ENCODE data around the gene AMTN. TPM values are rescaled to one million over a fixed set of nuclear protein-coding genes. Genes with fewer than 3 reads are reported as not detected.

The AMTN gene
- total RNA-seq, 1 donor from 2014 or later, result not detected

- DNase-seq (no peak), ATAC-seq (ENCODE audit: low read depth) (no peak)
- CTCF ChIA-PET, result no interaction called here
- Mint-ChIP-seq H3K36me3 (ENCODE audit: low read depth) (no peaks in the 10 kb centered on the region), H3K27me3 (no peaks in the 10 kb centered on the region), H3K27ac (no peak overlapping the region), H3K9me3 (no peaks in the 10 kb centered on the region), H3K4me3 (no peak overlapping the region), H3K4me1 (peaks cover 9% of the 10 kb centered on the region)
- intact Hi-C loops (cut with micrococcal nuclease), result loop anchor here (1.0 to 5.0 kb wide), 2 partner anchors 870 to 1242 kb away; no protein-coding TSS in a partner anchor
- no peak for TF ChIP-seq CTCF (IDR thresholded peaks at IDR 0.05)
- POLR2A ChIA-PET, result no interaction called here
Measured at GRCh38 chr4:70559211-70559830, 41.0 kb downstream of the AMTN start.

DNA sequence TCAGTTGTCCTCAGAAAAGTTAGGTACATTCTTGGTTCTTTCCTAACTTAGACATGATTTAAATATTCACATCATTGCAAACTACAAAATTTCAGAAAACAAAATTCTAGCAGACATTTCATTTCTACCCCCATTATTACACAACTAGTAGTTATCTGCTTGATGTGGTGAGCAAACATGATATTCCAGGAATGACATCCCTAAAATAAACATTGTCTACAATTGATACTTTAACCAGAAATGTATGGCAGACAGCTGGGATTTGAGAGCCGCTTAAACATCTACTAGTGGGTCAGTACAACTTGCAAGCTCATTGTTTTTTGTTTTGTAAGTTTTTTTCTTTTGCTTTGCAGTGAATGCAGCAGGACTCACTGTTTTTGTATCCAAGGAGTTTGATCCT lies 41.6 kb downstream of the AMTN start:
- Mint-ChIP-seq H3K4me3 (no peak overlapping the region), H3K9me3 (no peaks in the 10 kb centered on the region), H3K27me3 (no peaks in the 10 kb centered on the region), H3K27ac (no peak overlapping the region), H3K4me1 (peaks cover 9% of the 10 kb centered on the region), H3K36me3 (ENCODE audit: low read depth) (no peaks in the 10 kb centered on the region)
- no peak for TF ChIP-seq CTCF (IDR thresholded peaks at IDR 0.05)
- intact Hi-C loops (cut with micrococcal nuclease), result loop anchor here (1.0 to 5.0 kb wide), 2 partner anchors 871 to 1243 kb away; no protein-coding TSS in a partner anchor
- DNase-seq (no peak), ATAC-seq (ENCODE audit: low read depth) (no peak)
- ChIA-PET POLR2A (no interaction called here), CTCF (no interaction called here)

DNA sequence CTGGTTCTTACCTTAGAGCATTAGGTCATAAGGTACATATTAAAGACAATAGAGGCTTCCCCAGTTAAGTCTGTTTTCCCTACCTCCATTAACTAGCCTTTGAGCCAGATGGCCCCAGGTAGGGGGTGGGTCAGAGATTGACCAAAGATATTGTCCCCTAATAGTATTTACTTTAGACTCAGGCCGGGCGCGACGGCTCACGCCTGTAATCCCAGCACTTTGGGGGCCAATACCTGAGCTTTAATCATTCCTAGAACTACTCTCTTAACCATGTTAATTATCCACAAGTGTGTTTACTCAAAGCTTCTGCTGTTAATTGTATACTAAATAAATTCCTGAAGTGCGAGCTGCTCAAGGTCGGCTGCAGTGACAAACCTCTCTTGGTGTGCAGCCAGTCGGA lies 45.7 kb downstream of the AMTN start:
- peaks cover 2% of the 10 kb centered on the region for H3K27me3 Mint-ChIP-seq
- no peaks in the 10 kb centered on the region for H3K9me3 Mint-ChIP-seq
- DNase-seq, result no peak
- no peak for ATAC-seq (ENCODE audit: low read depth)
- H3K4me3 Mint-ChIP-seq, result no peak overlapping the region
- intact Hi-C loops (cut with micrococcal nuclease), result no loop called here
- POLR2A ChIA-PET, result no interaction called here
- no peaks in the 10 kb centered on the region for H3K36me3 Mint-ChIP-seq (ENCODE audit: low read depth)
- H3K27ac Mint-ChIP-seq, result no peak overlapping the region
- peaks cover 4% of the 10 kb centered on the region for H3K4me1 Mint-ChIP-seq
- CTCF ChIA-PET, result no interaction called here
- no peak for TF ChIP-seq CTCF (IDR thresholded peaks at IDR 0.05)

- H3K36me3 Mint-ChIP-seq (ENCODE audit: low read depth), result no peaks in the 10 kb centered on the region
- ChIA-PET CTCF (no interaction called here), POLR2A (no interaction called here)
- no peak overlapping the region for H3K4me3 Mint-ChIP-seq
- no peak for TF ChIP-seq CTCF (IDR thresholded peaks at IDR 0.05)
- no peak overlapping the region for H3K27ac Mint-ChIP-seq
- intact Hi-C loops (cut with micrococcal nuclease), result no loop called here
- H3K9me3 Mint-ChIP-seq, result no peaks in the 10 kb centered on the region
- DNase-seq (no peak), ATAC-seq (ENCODE audit: low read depth) (no peak)
- no peaks in the 10 kb centered on the region for H3K4me1 Mint-ChIP-seq
- peaks cover 12% of the 10 kb centered on the region for H3K27me3 Mint-ChIP-seq
Measured at GRCh38 chr4:70570796-70571195, 52.4 kb downstream of the AMTN start.

- ATAC-seq (ENCODE audit: low read depth), result no peak
- Mint-ChIP-seq H3K4me3 (no peak overlapping the region), H3K27ac (no peak overlapping the region), H3K27me3 (peaks cover 14% of the 10 kb centered on the region), H3K4me1 (no peaks in the 10 kb centered on the region), H3K36me3 (ENCODE audit: low read depth) (no peaks in the 10 kb centered on the region), H3K9me3 (no peaks in the 10 kb centered on the region)
- intact Hi-C loops (cut with micrococcal nuclease), result no loop called here
- ChIA-PET POLR2A (no interaction called here), CTCF (no interaction called here)
- DNase-seq, result no peak
- TF ChIP-seq CTCF (IDR thresholded peaks at IDR 0.05), result no peak
Measured at GRCh38 chr4:70571772-70572171, 53.4 kb downstream of the AMTN start.
